ENCODE results near the gene STPG4.

Gene STPG4

DNA sequence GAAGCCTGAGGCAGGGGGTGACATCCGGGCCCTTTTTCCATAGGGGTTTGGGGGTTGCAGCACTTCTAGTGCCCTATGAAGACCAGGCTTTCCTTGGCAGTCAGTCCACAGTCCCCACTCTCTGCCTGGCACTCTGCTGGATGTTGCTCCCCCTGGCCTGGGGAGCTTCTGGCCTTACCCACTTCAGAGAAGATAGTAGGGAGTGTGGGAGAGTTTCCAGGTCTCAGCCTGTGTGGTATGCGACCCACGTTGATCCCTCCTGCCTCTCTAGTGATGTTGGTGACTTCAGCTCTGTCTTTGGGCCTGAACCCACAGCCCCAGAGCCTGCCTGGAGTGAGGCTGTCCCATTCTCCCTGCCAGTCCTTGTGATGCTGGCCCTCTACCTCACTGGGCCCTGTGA lies 105.6 kb downstream of the STPG4 start:
- no peak for DNase-seq

DNA sequence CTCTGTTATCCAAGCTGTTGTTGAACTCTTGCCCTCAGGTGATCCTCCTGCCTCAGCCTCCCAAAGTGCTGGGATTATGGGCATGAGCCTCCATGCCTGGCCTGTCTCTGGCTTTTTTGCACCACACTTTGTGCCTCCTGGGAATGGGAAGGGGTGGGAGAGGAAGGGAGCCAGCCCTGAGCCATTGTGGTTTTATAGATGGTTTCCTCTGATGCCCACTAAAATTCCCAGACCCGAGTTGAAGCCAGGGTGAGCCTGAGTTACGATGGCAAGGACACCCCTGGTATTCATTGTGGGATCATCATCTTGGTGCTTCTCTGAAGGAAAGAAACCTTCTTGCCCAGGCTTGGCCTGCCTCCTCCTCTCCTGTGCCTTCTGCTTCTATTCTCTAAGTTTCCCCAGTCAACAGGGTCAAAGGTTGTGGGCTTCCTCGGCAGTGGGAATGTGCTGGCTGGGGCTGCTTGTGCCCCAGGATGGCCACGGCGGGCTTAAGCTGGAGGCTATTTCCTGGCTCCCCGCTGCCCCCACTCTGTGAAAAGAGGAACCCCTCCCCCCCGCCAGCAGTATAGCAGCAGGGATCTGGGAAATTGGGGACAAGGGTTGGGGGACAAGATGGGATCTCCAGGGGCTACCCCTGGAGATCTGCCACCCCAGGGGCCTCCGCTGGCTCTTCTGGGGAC lies 106.2 kb downstream of the STPG4 start:
- DNase-seq = no peak

DNA sequence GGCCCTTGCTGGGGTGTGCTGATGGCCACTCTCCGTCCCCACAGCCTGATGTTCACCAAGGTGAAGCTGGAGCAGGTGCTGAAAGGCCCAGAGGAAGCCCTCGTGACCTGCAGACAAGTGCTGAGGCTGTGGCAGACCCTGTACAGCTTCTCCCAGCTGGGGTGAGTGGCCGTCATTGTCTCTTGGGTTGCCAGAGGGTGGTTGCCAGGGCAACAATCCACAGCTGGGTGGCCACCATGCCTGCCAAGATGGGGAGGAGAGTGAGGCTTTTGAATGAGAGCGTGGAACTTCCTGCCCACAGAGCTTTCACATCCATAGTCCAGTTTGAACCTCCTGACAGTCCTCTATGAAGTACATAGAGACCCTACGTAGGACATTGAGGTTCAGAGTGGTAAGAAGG lies 108.8 kb downstream of the STPG4 start:
- no peak for DNase-seq

DNA sequence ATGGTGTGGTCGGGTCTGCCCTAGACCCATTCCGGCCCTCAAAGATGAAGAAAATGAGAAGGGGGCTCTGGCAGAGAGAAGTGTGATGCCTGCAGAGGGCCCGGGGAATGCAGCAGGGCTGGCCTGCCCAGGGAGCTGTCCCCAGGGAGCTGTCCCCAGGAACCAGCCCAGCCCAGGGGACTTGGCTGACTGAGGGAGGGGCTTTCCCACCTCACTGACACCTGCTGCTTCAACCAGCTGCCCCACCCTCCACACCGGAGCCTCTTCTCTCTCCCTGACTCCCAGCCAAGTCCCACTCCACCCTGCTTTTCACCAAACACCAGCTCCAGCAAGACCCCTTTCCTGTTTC lies 111.2 kb downstream of the STPG4 start:
- no peak for DNase-seq

DNA sequence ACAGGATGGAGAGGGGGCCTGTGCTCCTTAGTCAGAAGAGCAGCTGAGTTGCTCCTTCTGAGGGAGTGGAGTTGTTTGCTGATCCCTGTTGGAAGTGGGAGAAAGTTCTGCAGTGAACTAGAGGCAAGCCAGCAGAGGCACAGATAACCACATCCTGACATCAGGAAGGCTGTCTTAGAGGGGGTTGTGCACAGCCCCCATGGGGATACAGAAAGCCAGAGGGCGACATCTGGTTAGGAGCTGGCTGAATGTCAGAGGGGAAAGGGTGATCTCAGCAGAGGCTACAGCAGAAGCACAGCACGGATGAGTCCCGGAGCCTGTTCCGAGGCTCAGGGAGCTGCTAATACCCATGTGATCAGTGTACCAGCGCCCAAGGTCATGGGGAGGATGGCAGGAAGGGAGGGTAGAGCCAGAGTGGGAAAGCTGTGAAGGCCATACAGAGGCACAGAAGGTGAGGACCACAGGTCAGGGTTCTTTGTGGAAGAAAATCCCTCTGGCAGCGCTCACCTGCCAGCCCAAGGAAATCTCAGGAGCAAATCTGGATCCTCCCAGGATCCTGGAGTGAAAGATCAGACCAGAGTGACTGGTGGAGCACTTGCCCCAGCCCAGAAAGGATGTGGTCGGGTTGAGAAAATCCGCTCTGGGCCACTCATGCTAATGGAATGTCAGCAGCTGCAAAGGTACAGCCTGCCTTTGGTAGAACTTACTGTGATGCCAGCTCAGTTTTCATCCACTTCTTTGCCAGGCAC lies 111.8 kb downstream of the STPG4 start:
- DNase-seq = no peak

DNA sequence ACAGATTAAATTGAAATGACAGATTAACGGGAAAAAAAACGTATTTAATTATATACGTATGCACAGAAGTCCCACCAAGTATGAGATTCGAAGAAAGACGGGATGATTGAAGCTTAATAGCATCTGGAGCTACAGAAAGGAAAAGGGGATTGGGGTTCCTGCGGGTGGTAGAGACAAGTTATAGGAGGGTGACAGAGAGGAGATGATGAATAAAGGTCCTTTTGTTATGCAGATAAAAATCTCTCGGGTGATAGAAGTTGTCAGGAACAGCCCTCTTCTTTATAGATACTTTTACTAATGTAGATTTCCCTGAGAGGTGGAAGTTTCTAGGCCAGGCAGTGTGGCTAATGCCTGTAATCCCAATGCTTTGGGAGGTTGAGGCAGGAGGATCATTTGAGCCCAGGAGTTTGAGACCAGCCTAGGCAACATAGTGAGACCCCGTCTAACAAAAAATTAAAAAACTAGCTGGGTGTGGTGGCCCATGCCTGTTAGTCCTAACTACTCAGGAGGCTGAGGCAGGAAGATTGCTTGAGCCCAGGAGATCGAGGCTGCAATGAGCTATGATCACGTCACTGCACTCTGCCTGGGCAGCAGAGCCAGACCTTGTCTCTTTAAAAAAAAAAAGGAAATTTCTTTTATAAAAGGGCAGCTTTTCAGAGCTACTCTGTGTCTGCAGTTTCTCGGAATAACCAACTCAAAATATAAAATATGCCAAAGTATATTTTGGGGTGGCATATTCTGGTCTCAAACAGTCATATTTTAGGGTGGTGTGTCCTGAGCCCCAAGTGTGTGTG lies 113.0 kb downstream of the STPG4 start:
- DNase-seq = no peak

DNA sequence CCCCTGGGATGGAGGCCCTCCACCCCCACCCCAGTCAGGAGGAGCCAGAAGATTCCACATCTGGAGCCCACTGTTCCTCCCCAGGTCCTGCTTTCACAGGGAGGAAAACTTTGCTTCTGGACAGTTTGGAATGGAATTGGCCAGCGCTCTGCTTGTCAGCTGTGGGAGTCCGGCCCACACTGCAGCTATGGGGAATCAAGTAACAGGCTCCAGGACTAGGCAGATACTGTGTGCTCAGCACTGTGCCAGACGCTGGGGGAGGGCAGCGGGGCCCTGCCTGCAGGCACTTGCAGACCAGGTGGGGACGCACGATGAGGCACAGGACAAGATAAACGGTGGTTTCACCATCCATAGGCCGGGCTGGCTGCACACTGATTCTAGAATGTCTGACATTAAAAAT lies 114.0 kb downstream of the STPG4 start:
- no peak for DNase-seq

DNA sequence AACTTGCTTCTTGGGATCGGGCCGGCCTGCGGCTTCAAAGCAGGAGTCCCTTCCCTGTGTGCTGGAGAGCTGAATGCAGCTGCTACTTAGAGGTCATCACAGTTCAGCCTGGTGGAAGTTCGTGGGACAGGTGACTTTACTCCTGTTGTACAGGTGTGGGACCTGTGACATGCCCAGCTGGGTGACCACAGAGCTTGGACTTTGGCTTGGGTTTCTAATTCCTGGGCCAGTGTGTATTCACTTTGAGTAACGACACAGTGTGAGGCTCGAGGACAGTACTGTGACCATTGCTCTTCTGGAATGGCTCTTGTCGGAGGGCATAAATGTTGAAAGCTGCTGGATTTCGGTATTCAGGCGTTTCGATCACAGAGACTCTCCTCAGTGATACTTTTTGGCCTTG lies 114.5 kb downstream of the STPG4 start:
- DNase-seq = no peak

DNA sequence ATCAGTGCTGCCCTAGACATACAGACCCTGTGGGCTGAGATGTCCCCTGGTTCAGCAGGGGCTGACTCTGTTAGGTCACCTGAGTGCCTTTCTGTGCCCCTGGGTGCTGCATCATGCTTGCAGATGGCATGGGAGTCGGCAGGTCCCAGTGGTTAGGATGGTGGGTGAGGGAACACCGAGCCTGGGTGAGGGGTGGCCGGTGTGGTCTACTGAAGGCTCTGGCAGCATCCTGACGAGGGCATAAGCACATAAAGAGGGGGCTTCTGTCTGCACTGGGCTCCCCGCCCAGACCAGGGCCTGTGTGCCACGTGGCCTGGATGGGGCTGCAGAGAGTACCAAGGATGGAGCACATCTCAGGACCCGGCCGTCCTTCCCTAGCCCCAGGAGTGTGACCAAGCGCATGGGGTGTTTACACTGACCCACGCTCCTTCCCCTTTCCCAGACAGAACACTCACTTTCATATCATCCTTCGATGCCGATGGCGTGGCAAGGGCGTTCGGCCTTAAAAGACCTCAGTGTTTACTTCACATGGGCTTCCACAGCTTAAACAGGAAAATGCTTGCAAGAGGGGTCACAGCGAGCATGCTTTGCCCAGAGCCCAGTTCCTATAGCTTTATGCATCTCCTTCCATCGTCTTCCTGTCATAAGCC lies 115.1 kb downstream of the STPG4 start:
- no peak for DNase-seq

DNA sequence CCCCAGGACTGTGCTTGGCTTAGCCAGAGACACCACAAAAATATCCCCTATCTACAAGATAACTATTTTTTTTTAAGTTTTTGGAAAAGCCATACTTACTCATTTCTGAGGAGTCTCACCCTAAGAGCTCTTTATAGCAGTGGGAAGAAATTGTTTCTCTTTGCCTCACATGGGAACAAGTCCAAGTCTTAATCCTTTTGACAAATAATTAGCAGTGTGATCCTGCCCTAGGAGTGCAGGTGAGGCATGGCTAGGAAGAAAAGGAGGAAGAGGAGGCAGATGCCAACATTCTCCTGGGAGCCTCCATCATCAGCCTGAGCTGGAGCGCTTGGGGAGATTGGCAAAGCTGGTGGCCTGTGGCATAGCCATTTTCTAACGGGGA lies 115.6 kb downstream of the STPG4 start:
- no peak for DNase-seq

DNA sequence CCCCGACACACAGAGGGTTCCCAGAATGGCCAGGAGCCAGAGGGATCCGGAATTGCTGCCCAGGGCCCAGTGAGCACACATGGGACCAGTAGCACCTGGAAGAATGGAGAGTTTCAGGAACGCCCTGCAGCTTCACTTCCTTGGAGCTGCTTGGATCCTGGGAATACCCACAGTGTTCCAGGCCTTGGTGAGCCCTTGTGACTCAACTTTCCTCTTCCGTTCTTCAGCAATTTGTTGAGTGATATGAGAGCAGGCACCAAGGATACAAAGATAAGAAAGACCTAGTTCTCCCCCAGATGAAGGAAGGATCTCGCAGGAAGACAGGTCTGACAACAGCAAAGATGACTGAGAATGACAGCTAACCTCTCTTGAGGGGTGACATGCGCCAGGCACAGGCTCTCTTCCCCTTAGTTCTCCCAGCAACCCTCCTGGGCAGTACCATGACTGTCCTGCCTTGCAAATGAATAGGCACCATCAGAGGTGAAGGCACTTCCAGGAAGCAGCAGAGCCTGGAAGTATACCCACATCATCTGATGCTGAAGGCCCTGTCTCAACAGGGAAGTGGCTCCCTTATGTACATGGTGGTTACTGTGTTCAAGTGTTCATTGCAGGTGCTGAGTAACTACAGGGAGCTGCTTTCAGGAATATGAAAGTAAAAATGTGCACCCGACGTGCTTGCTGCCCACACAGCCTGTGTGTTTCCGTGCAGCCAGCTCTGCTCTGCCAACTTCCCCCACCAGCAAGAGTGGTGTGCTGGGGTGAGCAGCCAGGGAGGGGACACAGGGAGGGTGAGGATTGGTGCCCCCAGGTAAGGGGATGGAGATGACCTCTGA lies 116.2 kb downstream of the STPG4 start:
- no peak for DNase-seq

DNA sequence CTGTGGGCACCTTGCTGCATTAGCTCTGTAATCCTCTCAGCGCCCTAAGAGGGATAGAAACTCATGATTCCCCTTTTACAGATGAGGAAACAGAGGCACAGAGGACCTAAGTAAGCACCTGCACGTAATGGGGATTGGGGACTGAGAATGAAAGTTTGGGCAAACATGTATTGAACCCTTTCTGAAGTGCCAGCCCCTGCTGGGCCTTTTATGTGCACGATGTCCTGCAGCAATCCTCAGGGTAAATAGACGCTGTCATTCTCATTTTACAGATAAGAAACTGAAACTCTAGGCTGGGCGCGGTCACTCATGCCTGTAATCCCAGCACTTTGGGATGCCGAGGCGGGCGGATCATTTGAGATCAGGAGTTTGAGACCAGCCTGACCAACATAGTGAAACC lies 117.4 kb downstream of the STPG4 start:
- DNase-seq = no peak
